ENCODE data around the gene PRKCA.

PRKCA gene

DNA sequence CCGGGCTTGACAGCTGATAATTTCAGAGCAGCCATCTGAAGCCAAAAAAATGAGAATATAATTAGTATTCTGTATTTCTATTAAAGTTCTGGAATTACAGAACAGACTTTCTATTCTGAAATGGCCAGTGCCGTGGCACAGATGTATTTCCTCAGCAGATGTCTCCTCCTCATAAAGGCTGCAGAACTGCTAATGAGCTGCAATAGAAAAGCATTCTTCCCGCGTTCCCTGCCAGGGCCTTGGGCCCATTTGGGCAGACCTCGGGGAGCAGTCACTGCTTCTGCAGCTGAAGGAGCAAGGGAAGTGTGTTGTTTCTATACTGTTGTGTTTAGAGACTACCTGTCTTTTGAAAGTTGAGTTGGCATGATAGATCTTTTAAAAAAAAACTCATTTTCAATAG, 379.9 kb downstream of the PRKCA start:
- TF ChIP-seq, protein P1, sequence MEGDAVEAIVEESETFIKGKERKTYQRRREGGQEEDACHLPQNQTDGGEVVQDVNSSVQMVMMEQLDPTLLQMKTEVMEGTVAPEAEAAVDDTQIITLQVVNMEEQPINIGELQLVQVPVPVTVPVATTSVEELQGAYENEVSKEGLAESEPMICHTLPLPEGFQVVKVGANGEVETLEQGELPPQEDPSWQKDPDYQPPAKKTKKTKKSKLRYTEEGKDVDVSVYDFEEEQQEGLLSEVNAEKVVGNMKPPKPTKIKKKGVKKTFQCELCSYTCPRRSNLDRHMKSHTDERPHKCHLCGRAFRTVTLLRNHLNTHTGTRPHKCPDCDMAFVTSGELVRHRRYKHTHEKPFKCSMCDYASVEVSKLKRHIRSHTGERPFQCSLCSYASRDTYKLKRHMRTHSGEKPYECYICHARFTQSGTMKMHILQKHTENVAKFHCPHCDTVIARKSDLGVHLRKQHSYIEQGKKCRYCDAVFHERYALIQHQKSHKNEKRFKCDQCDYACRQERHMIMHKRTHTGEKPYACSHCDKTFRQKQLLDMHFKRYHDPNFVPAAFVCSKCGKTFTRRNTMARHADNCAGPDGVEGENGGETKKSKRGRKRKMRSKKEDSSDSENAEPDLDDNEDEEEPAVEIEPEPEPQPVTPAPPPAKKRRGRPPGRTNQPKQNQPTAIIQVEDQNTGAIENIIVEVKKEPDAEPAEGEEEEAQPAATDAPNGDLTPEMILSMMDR (IDR thresholded peaks at IDR 0.05) = no peak
- Histone ChIP-seq H3K4me3 (no peak overlapping the region), H3K27ac (no peak overlapping the region)
- no peak for DNase-seq (ENCODE audit: low spot score)

DNA sequence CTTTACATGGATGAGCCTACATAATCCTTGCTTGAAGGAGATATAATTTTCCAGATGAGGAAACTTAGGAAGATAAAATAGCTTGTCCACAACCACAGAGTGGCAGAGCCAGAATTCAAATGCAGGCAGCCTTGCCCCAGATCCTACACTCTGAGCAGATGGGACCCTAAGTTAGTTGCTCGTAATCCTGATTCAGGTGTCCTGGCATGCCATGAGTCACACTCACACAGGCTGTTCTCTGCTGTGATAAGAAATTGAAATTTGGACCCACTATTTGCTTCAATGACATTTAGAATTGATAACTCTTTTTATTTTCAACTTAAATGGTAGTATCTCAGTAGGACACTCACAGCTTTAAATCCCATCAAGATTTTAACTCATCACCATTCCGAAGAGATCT, 381.8 kb downstream of the PRKCA start:
- H3K4me3 ChIP-seq = no peak overlapping the region
- no peak overlapping the region for H3K27ac ChIP-seq
- TF ChIP-seq, protein P1 (IDR thresholded peaks at IDR 0.05) = no peak
- DNase-seq (ENCODE audit: low spot score) = no peak

DNA sequence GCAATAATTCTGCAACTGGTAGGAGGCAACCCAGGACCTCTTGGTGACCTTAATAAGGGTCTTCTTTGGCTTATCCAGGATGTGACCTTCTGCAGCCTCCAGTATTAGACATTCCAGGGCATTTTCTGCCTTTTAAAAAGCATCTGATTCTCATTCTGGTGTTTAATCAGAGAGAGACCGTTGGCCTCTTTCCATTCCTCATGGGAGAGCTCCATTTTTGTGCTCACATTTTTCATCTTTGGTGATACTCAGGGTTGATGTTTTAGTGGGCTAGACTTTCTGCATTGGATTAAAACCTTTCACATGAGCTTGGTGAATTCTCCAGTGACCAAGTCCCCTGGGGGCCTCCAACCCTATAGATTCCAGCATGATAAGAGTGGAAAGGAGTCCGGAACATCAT, 382.3 kb downstream of the PRKCA start:
- TF ChIP-seq, protein P1 (IDR thresholded peaks at IDR 0.05) = no peak
- no peak overlapping the region for H3K4me3 ChIP-seq
- no peak overlapping the region for H3K27ac ChIP-seq
- DNase-seq (ENCODE audit: low spot score) = peak; percentile 21

DNA sequence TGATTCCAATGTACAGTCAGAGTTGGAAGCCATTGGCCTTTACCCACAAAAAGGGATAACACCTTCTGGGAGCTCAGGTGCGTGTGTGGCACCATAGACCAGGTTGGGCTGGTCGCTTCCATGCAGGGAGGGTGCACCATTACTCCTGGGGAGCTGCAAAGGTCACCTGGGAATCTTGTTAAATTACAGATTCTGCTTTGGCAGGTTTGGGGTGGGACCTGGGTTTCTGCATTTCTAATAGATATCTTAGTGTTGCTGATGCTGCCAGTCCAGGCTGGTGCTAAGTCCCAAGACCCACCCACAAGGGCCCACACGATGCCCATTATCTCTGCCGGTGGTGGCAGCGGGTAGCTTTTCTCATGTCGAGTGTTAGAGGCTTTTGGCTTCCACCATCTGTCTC, 384.2 kb downstream of the PRKCA start:
- Histone ChIP-seq H3K4me3 (no peak overlapping the region), H3K27ac (no peak overlapping the region)
- DNase-seq (ENCODE audit: low spot score) = peak; percentile 55
- TF ChIP-seq, protein P1 (IDR thresholded peaks at IDR 0.05) = no peak

DNA sequence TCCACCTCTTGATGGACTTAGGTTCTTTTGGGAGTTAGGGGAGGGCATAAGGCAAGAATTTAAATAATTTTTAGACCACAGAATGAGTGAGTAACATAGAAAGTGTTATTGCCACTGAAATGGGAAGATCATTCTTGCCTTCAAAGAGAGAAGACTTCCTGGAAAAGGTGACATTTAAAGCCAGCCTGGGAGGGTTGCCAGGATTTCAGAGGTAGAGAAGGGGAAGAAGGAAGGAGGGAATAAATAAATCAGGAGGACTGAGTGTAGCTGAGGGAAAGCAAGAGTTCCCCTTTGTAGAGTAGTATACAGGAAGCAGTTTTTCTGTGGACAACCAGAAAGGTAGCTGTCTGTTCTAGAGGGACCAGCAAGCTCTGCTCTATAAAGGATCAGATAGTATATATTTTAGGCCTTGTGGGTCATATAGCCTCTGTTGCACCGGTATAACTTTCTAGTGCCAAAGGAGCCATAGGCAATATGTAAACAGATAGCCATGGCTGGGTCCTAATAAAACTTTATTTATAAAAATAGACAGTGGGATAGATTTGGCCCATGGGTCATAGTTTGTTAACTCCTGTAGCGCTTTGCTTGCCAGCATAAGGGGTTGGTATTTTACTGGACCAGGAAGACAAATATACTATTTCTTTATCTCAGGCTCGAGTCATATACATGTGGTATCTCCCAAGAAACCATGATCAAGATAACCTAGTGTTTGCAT, 385.3 kb downstream of the PRKCA start:
- H3K27ac ChIP-seq = no peak overlapping the region
- no peak for DNase-seq (ENCODE audit: low spot score)
- no peak overlapping the region for H3K4me3 ChIP-seq
- TF ChIP-seq, protein P1 (IDR thresholded peaks at IDR 0.05) = no peak

DNA sequence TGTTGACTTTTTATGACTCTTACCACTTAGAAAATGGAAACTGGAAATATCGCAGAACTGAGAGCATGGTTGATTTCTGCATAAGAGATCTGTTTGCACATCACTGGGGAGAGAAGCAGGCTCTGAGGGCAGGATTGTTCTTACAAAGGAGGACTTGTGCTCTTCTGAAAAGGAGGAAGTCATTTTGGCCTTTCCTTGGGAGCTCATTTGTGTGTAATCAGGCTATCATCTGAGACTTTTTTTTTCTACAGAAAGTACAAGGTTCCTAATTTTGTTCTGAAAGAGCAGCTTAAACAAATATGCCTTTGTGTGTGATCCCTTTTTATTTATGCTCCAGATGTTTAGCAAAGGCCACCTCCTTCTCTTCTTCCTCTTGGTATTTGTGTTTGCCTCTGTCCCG, 386.8 kb downstream of the PRKCA start:
- TF ChIP-seq, protein P1 (IDR thresholded peaks at IDR 0.05) = no peak
- no peak overlapping the region for H3K27ac ChIP-seq
- DNase-seq (ENCODE audit: low spot score) = no peak
- no peak overlapping the region for H3K4me3 ChIP-seq

DNA sequence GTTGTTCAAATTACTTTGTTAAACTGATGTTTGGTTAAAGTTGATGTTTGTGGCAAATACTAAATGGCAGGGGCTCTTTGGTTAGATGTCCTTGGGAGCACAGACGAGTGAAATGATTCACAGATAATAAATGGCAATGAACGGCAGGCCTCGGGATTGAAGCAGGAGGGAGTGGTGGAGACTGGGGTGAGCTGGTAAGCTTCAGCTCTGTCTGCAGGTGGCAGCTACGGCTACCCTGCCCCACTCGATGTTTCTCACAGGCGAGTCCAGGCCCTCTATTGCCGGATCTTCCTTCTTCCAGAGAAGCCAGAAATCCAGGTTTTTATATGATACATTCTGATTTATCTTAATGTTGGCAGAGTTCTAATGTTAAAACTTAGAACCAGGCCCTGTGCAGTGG, 387.8 kb downstream of the PRKCA start:
- H3K4me3 ChIP-seq = no peak overlapping the region
- TF ChIP-seq, protein P1 (IDR thresholded peaks at IDR 0.05) = no peak
- no peak overlapping the region for H3K27ac ChIP-seq
- peak; percentile 19 for DNase-seq (ENCODE audit: low spot score)
